HepG2 (cell line): ENCODE measurements around the gene IFT122. TPM values are rescaled to one million over a fixed set of nuclear protein-coding genes. Genes with fewer than 3 reads are reported as not detected.

Experiments
- ATAC-seq: fragments of 200-7000 bp; cut with Tn5 transposase; 3 replicates; pipeline ENCODE4 v1.9.1; 2020; ENCODE audit warnings: mild to moderate bottlenecking, moderate library complexity
- BruUV-seq: library from RNA; stranded (reverse); fragments of 400-500 nt; replicated peaks from 2 replicates; lab custom pipeline; 2021; lab: Mats Ljungman, UMichigan
- CTCF ChIA-PET: fragments of 300-600 bp; formaldehyde crosslinking; extraction: SDS; loops from one replicate; lab custom pipeline; 2021; ENCODE audit warnings: low total read pairs, inconsistent platforms, low intra/inter-chr PET ratio; lab: Yijun Ruan, JAX
- POLR2A ChIA-PET: fragments of 350-600 bp; sonication (Branson Sonifier 250); formaldehyde crosslinking; loops from one replicate; lab custom pipeline; 2020; ENCODE audit warnings: antibody characterized with exemption, inconsistent platforms; lab: Yijun Ruan, JAX
- DNase-seq: peaks from one replicate; pipeline ENCODE4 v3.0.0-alpha.2; 2015; ENCODE audit warnings: low spot score
- FAIRE-seq: peaks from 3 replicates; lab custom pipeline; 2011; peaks lifted over from hg19 to GRCh38; lab: Jason Lieb, UNC
- H2AFZ ChIP-seq: one replicate; pipeline ENCODE4 v1.6.1; 2011; ENCODE audit warnings: low read length, inconsistent platforms
- H3K27ac ChIP-seq: fragments of 300-600 bp; 3 replicates; pipeline ENCODE4 v1.8.0; 2011; ENCODE audit warnings: mixed run types, mild to moderate bottlenecking, mixed read lengths, low read length, inconsistent platforms; ENCODE audit not compliant: insufficient read depth; ENCODE audit errors: extremely low read length
- H3K27me3 ChIP-seq, 2 experiments: fragments of 200-600 bp in 1 of 2; 2 replicates in 1 of 2; 3 replicates in 1 of 2; pipeline versions ENCODE4 v1.6.0 to v1.8.0; 2011; ENCODE audit warnings: low read length in 2 of 2, mild to moderate bottlenecking in 2 of 2, moderate library complexity in 2 of 2, inconsistent platforms in 1 of 2; ENCODE audit not compliant: insufficient read depth in 2 of 2, control insufficient read depth in 1 of 2
- H3K36me3 ChIP-seq, 2 experiments: fragments of 200-600 bp in 1 of 2; replicated peaks in 1 of 2; 2 replicates in 1 of 2; 3 replicates in 1 of 2; pipeline versions ENCODE4 v1.5.1 to v1.8.0; 2011; ENCODE audit warnings: low read length in 2 of 2, inconsistent platforms in 1 of 2; ENCODE audit not compliant: insufficient read depth in 2 of 2, control insufficient read depth in 1 of 2
- H3K4me1 ChIP-seq: 2 replicates; pipeline ENCODE4 v1.5.1; 2012; ENCODE audit warnings: low read length, inconsistent platforms; ENCODE audit not compliant: insufficient read depth
- H3K4me2 ChIP-seq: 2 replicates; pipeline ENCODE4 v1.6.0; 2011; ENCODE audit warnings: low read depth, low read length, inconsistent platforms
- H3K4me3 ChIP-seq, 3 experiments: fragments of 200-600 bp in 1 of 3; sonication (generic), shearing (Covaris generic) in 1 of 3; replicated peaks in 1 of 3; 2 replicates each; pipeline ENCODE4 v1.5.1; 2011 to 2016; ENCODE audit warnings: low read length in 3 of 3, inconsistent platforms in 2 of 3, low read depth in 2 of 3, mild to moderate bottlenecking in 2 of 3, control low read depth in 1 of 3, mixed read lengths in 1 of 3; ENCODE audit not compliant: insufficient read depth in 1 of 3
- H3K79me2 ChIP-seq: one replicate; pipeline ENCODE4 v1.6.1; 2011; ENCODE audit warnings: low read length, inconsistent platforms; ENCODE audit not compliant: insufficient read depth
- H3K9ac ChIP-seq: 2 replicates; pipeline ENCODE4 v1.6.0; 2011; ENCODE audit warnings: mild to moderate bottlenecking, low read depth, low read length, inconsistent platforms; ENCODE audit not compliant: insufficient read depth
- H3K9me3 ChIP-seq: 2 replicates; pipeline ENCODE4 v1.5.1; 2012; ENCODE audit warnings: mild to moderate bottlenecking, low read length
- H4K20me1 ChIP-seq: 2 replicates; pipeline ENCODE4 v1.6.0; 2011; ENCODE audit warnings: inconsistent platforms, mild to moderate bottlenecking, low read length, moderate library complexity; ENCODE audit not compliant: insufficient read depth
- AHR ChIP-seq: IDR thresholded peaks from 2 replicates; pipeline ENCODE4 v1.6.1; 2018; ENCODE audit warnings: missing genetic modification reagents, missing compliant biosample characterization
- CAMTA2 ChIP-seq: sonication (generic); formaldehyde crosslinking; IDR thresholded peaks from 2 replicates; pipeline ENCODE4 v1.4.0; 2020; ENCODE audit warnings: mild to moderate bottlenecking, missing genetic modification reagents, borderline replicate concordance
- E2F1 ChIP-seq: sonication (generic); formaldehyde crosslinking; IDR thresholded peaks from 2 replicates; pipeline ENCODE4 v1.5.0; 2020; ENCODE audit warnings: missing genetic modification reagents
- RBM22 ChIP-seq: fragments of 200-400 bp; formaldehyde crosslinking; optimal IDR thresholded peaks from 2 replicates; pipeline ENCODE3; 2017; ENCODE audit warnings: mild to moderate bottlenecking, low read length, moderate library complexity
- SMAD3 ChIP-seq: sonication (generic); formaldehyde crosslinking; IDR thresholded peaks from 2 replicates; pipeline ENCODE4 v1.4.0; 2020; ENCODE audit warnings: missing genetic modification reagents
- U2AF1 ChIP-seq: fragments of 200-400 bp; formaldehyde crosslinking; optimal IDR thresholded peaks from 2 replicates; pipeline ENCODE3; 2017; ENCODE audit warnings: mild to moderate bottlenecking, low read depth, low read length
- ZFP41 ChIP-seq: sonication (generic); formaldehyde crosslinking; IDR thresholded peaks from 2 replicates; pipeline ENCODE4 v1.4.0; 2020; ENCODE audit warnings: mild to moderate bottlenecking, missing genetic modification reagents, borderline replicate concordance
- ZNF18 ChIP-seq: sonication (generic); formaldehyde crosslinking; IDR thresholded peaks from 2 replicates; pipeline ENCODE4 v1.8.0; 2022; ENCODE audit warnings: mild to moderate bottlenecking, missing genetic modification reagents; ENCODE audit not compliant: insufficient replicate concordance
- ZNF335 ChIP-seq: sonication (generic); formaldehyde crosslinking; IDR thresholded peaks from 2 replicates; pipeline ENCODE4 v1.4.0; 2020; ENCODE audit warnings: missing genetic modification reagents
- ZNF407 ChIP-seq: sonication (generic); formaldehyde crosslinking; IDR thresholded peaks from one replicate; pipeline ENCODE4 v1.5.1; 2020; ENCODE audit warnings: mild to moderate bottlenecking, missing genetic modification reagents; ENCODE audit errors: not compliant biosample characterization
- ZNF44 ChIP-seq: sonication (generic); formaldehyde crosslinking; IDR thresholded peaks from 2 replicates; pipeline ENCODE4 v1.5.1; 2020; ENCODE audit warnings: mild to moderate bottlenecking, missing genetic modification reagents
- ZNF792 ChIP-seq: IDR thresholded peaks from 2 replicates; pipeline ENCODE4 v1.6.1; 2016
- WGBS: methylation state at CpG from one replicate; pipeline ENCODE4 v1.1.6; 2017; ENCODE audit warnings: low lambda C conversion rate; 5-methylcytosine and 5-hydroxymethylcytosine counted together
- in situ Hi-C: cut with HindIII; loops from 2 replicates; pipeline ENCODE4 v1.10.0; 2017; ENCODE audit warnings: low pct_unique_long_range_greater_than_20kb; ENCODE audit not compliant: extremely low pct_ligation_motif_present
- intact Hi-C: fragments of 100-400 bp; cut with micrococcal nuclease; formaldehyde crosslinking; loops from one replicate; pipeline ENCODE4 v1.10.0; 2022; ENCODE audit not compliant: unreplicated experiment
- polyA plus RNA-seq, 8 experiments: library from polyadenylated mRNA; depleted of rRNA in 3 of 8; stranded (reverse) in 7 of 8; unstranded in 1 of 8; fragments of >200 nt; fragmentation: Illumina TruSeq in 4 of 8; extraction: Trizol in 4 of 8; gene quantifications; 2 replicates each; pipeline versions ENCODE4 v1.2.1 to v1.2.3, GENCODE V29; 2011 to 2016; ENCODE audit warnings: low read depth in 4 of 8, missing spikeins in 1 of 8, mixed read lengths in 1 of 8; ENCODE audit not compliant: insufficient read depth in 1 of 8
- total RNA-seq, 5 experiments: library from RNA; depleted of rRNA; stranded (reverse); fragments of >200 nt; fragmentation: Illumina TruSeq; extraction: Trizol; gene quantifications; 2 replicates each; pipeline ENCODE4 v1.2.3, GENCODE V29; 2016; ENCODE audit warnings: low read depth in 1 of 5

IFT122 gene
- total and polyA plus RNA-seq, 2 of the 13 experiments (the other 11 are each of a cell fraction or from before 2014, with no cell fraction given), result 10.1 to 10.3 TPM

GRCh38 chr3:129506231-129506742, 66.3 kb downstream of the IFT122 start:
- CTCF ChIA-PET, result no interaction called here
- no peaks in the 10 kb centered on the region for H3K27me3 ChIP-seq
- WGBS, result 89% methylated on average over 9 of the region's 9 CpGs
- ATAC-seq, result no peak
- no peak for DNase-seq
- BruUV-seq, result no TSS peak
- intact Hi-C loops (no loop called here), in situ Hi-C loops (no loop called here)
- H3K4me1 ChIP-seq, result peaks cover 24% of the 10 kb centered on the region
- no peak overlapping the region for H3K9ac ChIP-seq
- no peak overlapping the region for H3K4me3 ChIP-seq
- H3K27ac ChIP-seq, result no peak overlapping the region
- peaks cover 8 to 9% of the 10 kb centered on the region in 2 experiments; a peak in 2 of 5 replicates for H3K36me3 ChIP-seq
- H2AFZ ChIP-seq, result no peak overlapping the region
- H3K9me3 ChIP-seq, result no peaks in the 10 kb centered on the region
- no peak overlapping the region for H3K4me2 ChIP-seq
- POLR2A ChIA-PET, result interaction anchor here (0.8 kb wide), 1 partner anchor 29 kb away, joined by 3 read pairs; no protein-coding TSS in a partner anchor
- H3K79me2 ChIP-seq, result no peaks in the 10 kb centered on the region
- H4K20me1 ChIP-seq, result no peaks in the 10 kb centered on the region
- no peak for FAIRE-seq
- TF ChIP-seq ZNF335 (no peak), RBM22 (no peak), U2AF1 (no peak), SMAD3 (no peak), E2F1 (CRISPR knock-in tag) (no peak), AHR (CRISPR knock-in tag) (no peak), CAMTA2 (CRISPR knock-in tag) (no peak), ZNF792 (CRISPR knock-in tag) (no peak), ZNF18 (CRISPR knock-in tag) (no peak), ZNF407 (CRISPR knock-in tag) (no peak), ZNF44 (no peak), ZFP41 (no peak)
